RWPE2 (cell line): ENCODE results near the gene GLE1.

ENCODE experiments used
- ATAC-seq: fragments of 200-7000 bp; cut with Tn5 transposase; 3 replicates; pipeline ENCODE4 v1.9.1; 2021; ENCODE audit warnings: low read depth
- DNase-seq: peaks from one replicate; pipeline ENCODE4 v3.0.0-alpha.2; 2020; ENCODE audit warnings: low spot score
- H3K27ac ChIP-seq: fragments of 450-650 bp; 2 replicates; pipeline ENCODE4 v1.5.1; 2017; ENCODE audit warnings: mild to moderate bottlenecking; ENCODE audit not compliant: poor library complexity, severe bottlenecking
- H3K27me3 ChIP-seq: fragments of 250-450 bp; sonication (Bioruptor Pico); 2 replicates; pipeline ENCODE4 v1.5.1; 2021; ENCODE audit warnings: mild to moderate bottlenecking, moderate library complexity; ENCODE audit not compliant: insufficient read depth, poor library complexity, severe bottlenecking
- H3K36me3 ChIP-seq: fragments of 250-450 bp; sonication (Bioruptor Pico); 2 replicates; pipeline ENCODE4 v1.5.1; 2020; ENCODE audit warnings: low read depth, mild to moderate bottlenecking, moderate library complexity
- H3K4me1 ChIP-seq: fragments of 250-450 bp; sonication (Bioruptor Pico); 2 replicates; pipeline ENCODE4 v1.5.1; 2021; ENCODE audit warnings: mild to moderate bottlenecking, moderate library complexity; ENCODE audit not compliant: insufficient read depth, poor library complexity, severe bottlenecking
- H3K4me3 ChIP-seq: fragments of 250-450 bp; sonication (Bioruptor Pico); 2 replicates; pipeline ENCODE4 v1.5.1; 2021; ENCODE audit warnings: mild to moderate bottlenecking, moderate library complexity; ENCODE audit not compliant: severe bottlenecking
- H3K9me3 ChIP-seq: fragments of 250-450 bp; sonication (Bioruptor Pico); 2 replicates; pipeline ENCODE4 v1.5.1; 2021; ENCODE audit warnings: mild to moderate bottlenecking, moderate library complexity; ENCODE audit not compliant: severe bottlenecking
- CTCF ChIP-seq: fragments of 450-650 bp; IDR thresholded peaks from one replicate; pipeline ENCODE4 v1.5.1; 2017; ENCODE audit warnings: mild to moderate bottlenecking, moderate library complexity; ENCODE audit not compliant: poor library complexity, severe bottlenecking

GLE1 gene

GRCh38 chr9:128475867-128476266 lies 28.7 kb upstream of the GLE1 start:
- Histone ChIP-seq H3K9me3 (no peaks in the 10 kb centered on the region), H3K4me1 (no peaks in the 10 kb centered on the region), H3K27ac (no peak overlapping the region), H3K4me3 (no peak overlapping the region), H3K36me3 (peaks cover 52% of the 10 kb centered on the region), H3K27me3 (no peaks in the 10 kb centered on the region)
- TF ChIP-seq CTCF, result no peak
- DNase-seq, result no peak
- ATAC-seq, result no peak

- ATAC-seq (no peak), DNase-seq (no peak)
- no peaks in the 10 kb centered on the region for H3K27me3 ChIP-seq
- no peak overlapping the region for H3K27ac ChIP-seq
- no peaks in the 10 kb centered on the region for H3K4me1 ChIP-seq
- H3K4me3 ChIP-seq, result no peak overlapping the region
- no peaks in the 10 kb centered on the region for H3K9me3 ChIP-seq
- TF ChIP-seq CTCF, result no peak
- peaks cover 73% of the 10 kb centered on the region for H3K36me3 ChIP-seq
Measured at GRCh38 chr9:128479262-128479661, 25.3 kb upstream of the GLE1 start.

- H3K9me3 ChIP-seq, result no peaks in the 10 kb centered on the region
- no peaks in the 10 kb centered on the region for H3K4me1 ChIP-seq
- H3K27ac ChIP-seq, result no peak overlapping the region
- H3K4me3 ChIP-seq, result no peak overlapping the region
- H3K27me3 ChIP-seq, result no peaks in the 10 kb centered on the region
- TF ChIP-seq CTCF, result no peak
- DNase-seq, result no peak
- peaks cover 76% of the 10 kb centered on the region for H3K36me3 ChIP-seq
- ATAC-seq, result no peak
Measured at GRCh38 chr9:128481561-128481960, 23.0 kb upstream of the GLE1 start.

GRCh38 chr9:128482186-128482585 lies 22.3 kb upstream of the GLE1 start:
- no peak for TF ChIP-seq CTCF
- H3K27me3 ChIP-seq, result no peaks in the 10 kb centered on the region
- H3K9me3 ChIP-seq, result no peaks in the 10 kb centered on the region
- no peak for DNase-seq
- H3K4me1 ChIP-seq, result no peaks in the 10 kb centered on the region
- no peak overlapping the region for H3K4me3 ChIP-seq
- H3K27ac ChIP-seq, result no peak overlapping the region
- no peak for ATAC-seq
- peaks cover 82% of the 10 kb centered on the region for H3K36me3 ChIP-seq

- ATAC-seq (no peak), DNase-seq (no peak)
- H3K9me3 ChIP-seq, result no peaks in the 10 kb centered on the region
- no peaks in the 10 kb centered on the region for H3K4me1 ChIP-seq
- peaks cover 82% of the 10 kb centered on the region for H3K36me3 ChIP-seq
- TF ChIP-seq CTCF, result no peak
- no peaks in the 10 kb centered on the region for H3K27me3 ChIP-seq
- H3K4me3 ChIP-seq, result no peak overlapping the region
- H3K27ac ChIP-seq, result no peak overlapping the region
Measured at GRCh38 chr9:128484686-128485413, 19.7 kb upstream of the GLE1 start.
